ENCODE measurements around the gene STC2. TPM values are rescaled to one million over a fixed set of nuclear protein-coding genes. Genes with fewer than 3 reads are reported as not detected.

The STC2 gene
- total and polyA plus RNA-seq, 2 experiments from 2014 or later = 26.6 to 27.8 TPM

- no peak for TF ChIP-seq EZH2phosphoT487 (IDR thresholded peaks at IDR 0.05; ENCODE audit: low read depth, severe bottlenecking, unreplicated experiment)
- 78% methylated on average over 2 of the region's 2 CpGs for WGBS (ENCODE audit: low lambda C conversion rate, missing lambda C conversion rate)
- Histone ChIP-seq H3K4me3 (no peak overlapping the region), H3K4me1 (ENCODE audit: insufficient read depth) (no peaks in the 10 kb centered on the region), H3K79me2 (no peaks in the 10 kb centered on the region), H2AFZ (no peak overlapping the region), H3K4me2 (no peak overlapping the region), H3K27ac (no peak overlapping the region), H3K27me3 (no peaks in the 10 kb centered on the region), H4K20me1 (ENCODE audit: insufficient read depth, poor library complexity, severe bottlenecking) (no peaks in the 10 kb centered on the region), H3K36me3 (replicated peaks; ENCODE audit: insufficient read depth, low read depth) (no peaks in the 10 kb centered on the region), H3K9me3 (ENCODE audit: low read depth) (no peaks in the 10 kb centered on the region), H3K9me2 (replicated peaks; ENCODE audit: insufficient read depth) (no peaks in the 10 kb centered on the region)
- DNase-seq (ENCODE audit: low spot score) = no peak
Measured at GRCh38 chr5:173354645-173355044, 26.4 kb upstream of the STC2 start.

DNA sequence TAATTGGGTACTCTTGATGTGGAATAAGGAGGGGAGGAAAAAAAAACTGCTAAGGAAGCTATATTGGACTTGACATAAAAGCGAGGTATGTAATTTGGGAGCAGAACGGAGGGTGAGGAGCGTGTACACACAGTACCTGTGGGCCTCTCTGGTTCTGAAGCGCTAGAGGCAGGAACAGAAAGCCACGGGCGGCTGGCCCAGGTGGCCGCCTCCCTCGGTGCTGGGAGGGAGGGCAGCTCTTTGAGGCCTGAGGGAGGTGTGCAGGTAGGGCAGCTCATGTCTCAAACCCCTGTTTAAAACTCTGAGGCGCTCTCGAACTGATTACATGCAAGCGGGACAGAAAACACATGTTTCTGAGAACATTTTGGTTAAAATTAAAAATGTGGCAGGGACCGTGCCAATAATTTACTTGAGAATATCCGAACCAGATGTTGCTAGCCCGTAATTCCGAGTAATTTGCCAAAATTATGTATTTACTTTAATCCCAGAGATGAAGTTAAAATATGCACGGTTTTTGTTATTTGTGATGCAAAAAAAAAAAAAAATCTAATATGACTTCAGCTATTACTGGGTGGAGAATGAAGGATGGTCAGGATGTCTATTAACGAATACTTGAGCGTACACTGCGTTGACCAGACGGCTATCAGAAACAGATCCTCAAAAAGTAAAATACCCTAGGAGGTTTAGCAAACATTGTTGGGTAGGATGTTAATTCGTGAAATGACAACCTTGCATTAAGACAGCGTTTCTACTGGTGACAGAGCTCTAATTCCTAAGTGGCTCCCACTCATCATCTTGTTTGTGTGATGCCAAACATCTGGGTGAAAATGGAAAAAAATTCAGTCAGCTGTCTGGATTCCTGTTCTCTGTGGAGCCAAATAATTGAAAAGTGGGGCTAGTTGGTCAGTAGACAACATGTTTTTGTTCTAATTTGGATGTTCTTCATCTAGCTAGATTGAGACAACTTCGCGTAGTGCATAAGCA is 24.4 kb upstream of the STC2 start:
- Histone ChIP-seq H3K9me3 (ENCODE audit: low read depth) (no peaks in the 10 kb centered on the region), H3K79me2 (no peaks in the 10 kb centered on the region), H3K9me2 (replicated peaks; ENCODE audit: insufficient read depth) (no peaks in the 10 kb centered on the region), H3K4me2 (no peak overlapping the region), H3K4me3 (no peak overlapping the region), H3K27me3 (no peaks in the 10 kb centered on the region), H3K4me1 (ENCODE audit: insufficient read depth) (no peaks in the 10 kb centered on the region), H2AFZ (no peak overlapping the region), H3K27ac (no peak overlapping the region), H3K36me3 (replicated peaks; ENCODE audit: insufficient read depth, low read depth) (no peaks in the 10 kb centered on the region), H4K20me1 (ENCODE audit: insufficient read depth, poor library complexity, severe bottlenecking) (no peaks in the 10 kb centered on the region)
- WGBS (ENCODE audit: low lambda C conversion rate, missing lambda C conversion rate) = 79% methylated on average over 24 of the region's 24 CpGs
- TF ChIP-seq CTCF (IDR thresholded peaks at IDR 0.05; ENCODE audit: poor library complexity) (no peak), EZH2phosphoT487 (IDR thresholded peaks at IDR 0.05; ENCODE audit: low read depth, severe bottlenecking, unreplicated experiment) (no peak), EZH2 (IDR thresholded peaks at IDR 0.05; ENCODE audit: borderline replicate concordance) (no peak)
- DNase-seq (ENCODE audit: low spot score) = no peak

DNA sequence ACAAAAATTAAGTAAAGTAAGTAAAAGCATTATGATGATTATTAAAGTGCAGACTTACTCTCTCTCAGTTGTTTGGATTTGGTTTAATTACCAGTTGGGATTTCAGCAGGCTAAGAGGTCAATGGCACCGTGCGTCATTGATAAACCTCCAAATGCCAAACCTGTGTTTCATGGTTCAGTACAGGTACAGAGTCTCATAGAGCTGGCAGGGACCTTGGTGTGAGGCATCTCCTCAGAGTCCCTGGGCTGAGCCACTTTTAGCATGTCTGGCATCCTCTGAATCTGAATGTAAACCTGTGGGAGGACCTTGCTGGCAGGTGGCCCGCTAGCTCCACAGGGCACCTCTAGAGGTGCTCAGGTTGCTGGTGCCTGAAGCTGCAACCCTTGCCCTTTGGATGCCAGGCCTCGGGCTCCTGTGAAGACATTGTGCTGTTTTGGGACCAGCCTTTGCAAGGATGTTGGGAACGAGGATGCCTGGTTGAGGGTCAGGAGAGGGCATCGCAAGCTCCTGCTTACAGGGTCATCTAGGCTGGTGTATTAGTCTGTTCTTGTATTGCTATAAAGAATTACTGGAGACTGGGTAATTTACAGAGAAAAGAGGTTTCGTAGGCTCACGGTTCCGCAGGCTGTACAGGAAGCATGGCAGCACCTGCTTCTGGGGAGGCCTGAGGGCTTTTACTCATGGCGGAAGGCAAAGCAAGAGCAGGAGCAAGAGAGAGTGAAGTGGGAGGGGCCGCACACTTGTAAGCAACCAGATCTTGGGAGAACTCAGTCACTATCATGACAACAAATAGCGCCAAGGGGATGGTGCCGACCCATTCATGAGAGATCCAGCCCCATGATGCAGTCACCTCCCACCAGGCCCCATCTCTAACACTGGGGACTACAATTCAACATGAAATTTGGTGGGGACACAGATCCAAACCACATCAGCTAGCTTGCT is 14.9 kb upstream of the STC2 start:
- no peak overlapping the region for H3K4me3 ChIP-seq
- WGBS (ENCODE audit: low lambda C conversion rate, missing lambda C conversion rate) = 97% methylated on average over 13 of the region's 13 CpGs
- no peak overlapping the region for H2AFZ ChIP-seq
- no peak overlapping the region for H3K4me2 ChIP-seq
- H4K20me1 ChIP-seq (ENCODE audit: insufficient read depth, poor library complexity, severe bottlenecking) = no peaks in the 10 kb centered on the region
- no peaks in the 10 kb centered on the region for H3K79me2 ChIP-seq
- H3K9me3 ChIP-seq (ENCODE audit: low read depth) = no peaks in the 10 kb centered on the region
- H3K36me3 ChIP-seq (replicated peaks; ENCODE audit: insufficient read depth, low read depth) = no peaks in the 10 kb centered on the region
- TF ChIP-seq CTCF (IDR thresholded peaks at IDR 0.05; ENCODE audit: poor library complexity) = no peak
- TF ChIP-seq EZH2phosphoT487 (IDR thresholded peaks at IDR 0.05; ENCODE audit: low read depth, severe bottlenecking, unreplicated experiment) = no peak
- TF ChIP-seq EZH2 (IDR thresholded peaks at IDR 0.05; ENCODE audit: borderline replicate concordance) = no peak
- H3K27me3 ChIP-seq = no peaks in the 10 kb centered on the region
- no peak for DNase-seq (ENCODE audit: low spot score)
- no peaks in the 10 kb centered on the region for H3K4me1 ChIP-seq (ENCODE audit: insufficient read depth)
- no peak overlapping the region for H3K27ac ChIP-seq
- H3K9me2 ChIP-seq (replicated peaks; ENCODE audit: insufficient read depth) = no peaks in the 10 kb centered on the region

Measured in hepatocyte (in vitro differentiated cells).